ENCODE data around the gene DOHH.

DNA sequence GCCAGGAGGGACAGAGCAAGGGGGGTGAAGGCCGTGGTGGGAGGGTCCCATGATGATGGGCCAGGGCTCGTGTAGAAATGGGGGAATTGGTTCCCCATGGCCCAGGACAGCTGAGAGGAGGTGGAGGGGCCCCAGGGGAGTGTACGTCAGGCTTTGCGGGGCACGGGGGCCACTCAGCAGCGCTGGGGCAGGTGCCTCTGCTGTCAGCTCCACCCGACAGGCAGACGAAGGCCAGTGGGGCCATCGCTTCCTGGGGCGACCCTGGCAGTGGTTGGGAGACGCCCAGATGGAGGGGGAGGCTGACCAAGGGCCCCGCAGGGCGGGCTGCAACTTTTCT is 36.6 kb upstream of the DOHH start:
- TF ChIP-seq, protein P1, sequence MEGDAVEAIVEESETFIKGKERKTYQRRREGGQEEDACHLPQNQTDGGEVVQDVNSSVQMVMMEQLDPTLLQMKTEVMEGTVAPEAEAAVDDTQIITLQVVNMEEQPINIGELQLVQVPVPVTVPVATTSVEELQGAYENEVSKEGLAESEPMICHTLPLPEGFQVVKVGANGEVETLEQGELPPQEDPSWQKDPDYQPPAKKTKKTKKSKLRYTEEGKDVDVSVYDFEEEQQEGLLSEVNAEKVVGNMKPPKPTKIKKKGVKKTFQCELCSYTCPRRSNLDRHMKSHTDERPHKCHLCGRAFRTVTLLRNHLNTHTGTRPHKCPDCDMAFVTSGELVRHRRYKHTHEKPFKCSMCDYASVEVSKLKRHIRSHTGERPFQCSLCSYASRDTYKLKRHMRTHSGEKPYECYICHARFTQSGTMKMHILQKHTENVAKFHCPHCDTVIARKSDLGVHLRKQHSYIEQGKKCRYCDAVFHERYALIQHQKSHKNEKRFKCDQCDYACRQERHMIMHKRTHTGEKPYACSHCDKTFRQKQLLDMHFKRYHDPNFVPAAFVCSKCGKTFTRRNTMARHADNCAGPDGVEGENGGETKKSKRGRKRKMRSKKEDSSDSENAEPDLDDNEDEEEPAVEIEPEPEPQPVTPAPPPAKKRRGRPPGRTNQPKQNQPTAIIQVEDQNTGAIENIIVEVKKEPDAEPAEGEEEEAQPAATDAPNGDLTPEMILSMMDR (IDR thresholded peaks at IDR 0.05; ENCODE audit: low read length), result no peak
- TF ChIP-seq EZH2 (optimal IDR thresholded peaks at IDR 0.05; ENCODE audit: low read depth, low read length), result no peak

Data from MM.1S (cell line).